ENCODE data around the gene NABP1. TPM values are rescaled to one million over a fixed set of nuclear protein-coding genes. Genes with fewer than 3 reads are reported as not detected.

Gene NABP1
- total and polyA plus RNA-seq, 10 of the 15 experiments (the other 5 are each of a cell fraction or from before 2014, with no cell fraction given) = 22.9 to 65.7 (median 39.9) TPM

DNA sequence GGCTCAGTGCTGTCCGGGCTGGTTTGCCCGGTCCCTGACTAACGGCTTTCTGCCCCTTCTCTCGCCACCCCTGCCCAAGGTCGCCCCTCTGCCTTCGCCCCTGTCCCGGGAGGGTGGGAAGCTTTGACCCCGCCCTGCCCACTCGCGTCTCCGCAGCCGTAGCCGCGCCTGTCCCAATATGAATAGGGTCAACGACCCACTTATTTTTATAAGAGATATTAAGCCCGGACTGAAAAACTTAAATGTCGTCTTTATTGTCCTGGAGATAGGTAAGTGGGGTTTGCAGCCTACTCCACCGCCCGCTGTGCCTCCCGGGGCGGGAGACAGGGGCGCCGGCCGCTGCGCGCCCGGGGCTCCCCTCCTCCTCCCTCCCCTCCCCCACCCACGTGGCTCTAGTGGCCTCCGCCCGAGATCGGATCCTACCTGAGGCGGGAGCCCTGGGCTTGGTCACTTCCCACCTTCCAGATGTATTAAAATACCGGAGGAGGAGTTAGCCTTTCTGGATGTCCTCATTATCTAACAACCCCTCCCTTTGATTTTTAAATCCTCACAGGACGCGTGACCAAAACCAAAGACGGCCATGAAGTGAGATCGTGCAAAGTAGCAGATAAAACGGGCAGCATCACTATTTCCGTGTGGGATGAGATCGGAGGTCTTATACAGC is 633 bp downstream of the NABP1 start (continued):
- TF ChIP-seq ZSCAN29 (IDR thresholded peaks at IDR 0.05) (no peak), RELA (IDR thresholded peaks at IDR 0.05; ENCODE audit: borderline replicate concordance, partially characterized antibody) (no peak), ZBED1 (IDR thresholded peaks at IDR 0.05; ENCODE audit: borderline replicate concordance) (no peak), EED (IDR thresholded peaks at IDR 0.05; ENCODE audit: low read depth) (no peak), POLR2AphosphoS2 (IDR thresholded peaks at IDR 0.05; ENCODE audit: low read depth, low read length) (0 out of 2 replicates have a peak, but pooled peaks have one; percentile 31), SMARCA5 (IDR thresholded peaks at IDR 0.05) (no peak), FOS (IDR thresholded peaks at IDR 0.05; ENCODE audit: borderline replicate concordance, extremely low read depth, insufficient read length) (no peak), BHLHE40 (IDR thresholded peaks at IDR 0.05; ENCODE audit: borderline replicate concordance in 1 of 2, low read depth in 2 of 2, low read length in 1 of 2) (peak; percentile 67 to 71; a peak in 3 of 4 replicates), EP300 (IDR thresholded peaks at IDR 0.05; ENCODE audit: borderline replicate concordance in 1 of 2, control insufficient read depth in 1 of 2, low read depth in 2 of 2, low read length in 2 of 2) (0 out of 4 replicates have a peak, but pooled peaks of 1 of the 2 experiments have one; percentile 5), MYC (IDR thresholded peaks at IDR 0.05; ENCODE audit: insufficient read depth, insufficient read length, insufficient replicate concordance, low read length, severe bottlenecking) (peak; percentile 94), ELK1 (IDR thresholded peaks at IDR 0.05; ENCODE audit: low read depth, low read length) (no peak), HSF1 (IDR thresholded peaks at IDR 0.05; ENCODE audit: low read depth, low read length) (no peak), STAT1 (conservative IDR thresholded peaks at IDR 0.05) (no peak), YY1 (IDR thresholded peaks at IDR 0.05; ENCODE audit: low read depth, low read length) (no peak), ZZZ3 (IDR thresholded peaks at IDR 0.05; ENCODE audit: control insufficient read depth, insufficient read length, low read depth) (no peak), RAD51 (IDR thresholded peaks at IDR 0.05) (peak; percentile 38; the same call in 1 of the 2 replicates), BACH1 (IDR thresholded peaks at IDR 0.05; ENCODE audit: borderline replicate concordance) (no peak), HCFC1 (IDR thresholded peaks at IDR 0.05; ENCODE audit: low read length) (no peak), CHD4 (IDR thresholded peaks at IDR 0.05) (no peak), JUND (IDR thresholded peaks at IDR 0.05; ENCODE audit: low read depth, low read length) (no peak), DPF2 (IDR thresholded peaks at IDR 0.05) (no peak), IKZF1 (conservative IDR thresholded peaks at IDR 0.05) (no peak), RBBP5 (conservative IDR thresholded peaks at IDR 0.05) (no peak), KAT2A (conservative IDR thresholded peaks at IDR 0.05; ENCODE audit: control insufficient read depth, low read depth, low read length) (no peak), ATF7 (IDR thresholded peaks at IDR 0.05; ENCODE audit: low read depth) (no peak), SMC3 (IDR thresholded peaks at IDR 0.05; ENCODE audit: borderline replicate concordance, low read length) (peak; percentile 3), SREBF1 (IDR thresholded peaks at IDR 0.05; ENCODE audit: low read length) (no peak), TARDBP (IDR thresholded peaks at IDR 0.05; ENCODE audit: borderline replicate concordance) (no peak), HDAC6 (IDR thresholded peaks at IDR 0.05; ENCODE audit: unreplicated experiment) (no peak)
- TF ChIP-seq, protein P1, sequence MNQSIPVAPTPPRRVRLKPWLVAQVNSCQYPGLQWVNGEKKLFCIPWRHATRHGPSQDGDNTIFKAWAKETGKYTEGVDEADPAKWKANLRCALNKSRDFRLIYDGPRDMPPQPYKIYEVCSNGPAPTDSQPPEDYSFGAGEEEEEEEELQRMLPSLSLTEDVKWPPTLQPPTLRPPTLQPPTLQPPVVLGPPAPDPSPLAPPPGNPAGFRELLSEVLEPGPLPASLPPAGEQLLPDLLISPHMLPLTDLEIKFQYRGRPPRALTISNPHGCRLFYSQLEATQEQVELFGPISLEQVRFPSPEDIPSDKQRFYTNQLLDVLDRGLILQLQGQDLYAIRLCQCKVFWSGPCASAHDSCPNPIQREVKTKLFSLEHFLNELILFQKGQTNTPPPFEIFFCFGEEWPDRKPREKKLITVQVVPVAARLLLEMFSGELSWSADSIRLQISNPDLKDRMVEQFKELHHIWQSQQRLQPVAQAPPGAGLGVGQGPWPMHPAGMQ (IDR thresholded peaks at IDR 0.05; ENCODE audit: borderline replicate concordance) = no peak
